OCI-LY3 (cell line): ENCODE measurements around the gene ZNF814.

Experiments used
- EZH2phosphoT487 ChIP-seq: fragments of 200-600 bp; shearing (Covaris generic); IDR thresholded peaks from 2 replicates; pipeline ENCODE4 v1.6.1; 2018; ENCODE audit warnings: antibody characterized with exemption, mixed run types, low read depth
- TF ChIP-seq, protein P1 (sequence below): fragments of 200-600, 300-600 bp; sonication (generic); IDR thresholded peaks from 2 replicates; pipeline ENCODE4 v1.5.1; 2014; ENCODE audit warnings: antibody characterized with exemption, low read length, low read depth

DNA sequence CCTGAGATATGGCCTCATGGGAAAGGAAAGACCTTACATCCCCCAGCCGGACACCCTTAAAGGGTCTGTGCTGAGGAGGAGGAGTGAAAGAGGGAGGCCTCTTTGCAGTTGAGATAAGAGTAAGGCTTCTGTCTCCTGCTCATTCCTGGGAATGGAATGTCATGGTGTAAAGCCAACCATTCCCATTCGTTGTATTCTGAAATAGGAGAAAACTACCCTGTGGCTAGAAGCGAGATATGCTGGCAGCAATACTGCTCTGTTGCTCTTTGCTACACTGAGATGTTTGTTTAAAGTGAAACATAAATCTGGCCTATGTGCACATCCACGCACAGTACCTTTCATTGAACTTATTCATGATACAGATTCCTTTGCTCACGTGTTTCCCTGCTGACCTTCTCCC is 59.5 kb downstream of the ZNF814 start:
- TF ChIP-seq, protein P1, sequence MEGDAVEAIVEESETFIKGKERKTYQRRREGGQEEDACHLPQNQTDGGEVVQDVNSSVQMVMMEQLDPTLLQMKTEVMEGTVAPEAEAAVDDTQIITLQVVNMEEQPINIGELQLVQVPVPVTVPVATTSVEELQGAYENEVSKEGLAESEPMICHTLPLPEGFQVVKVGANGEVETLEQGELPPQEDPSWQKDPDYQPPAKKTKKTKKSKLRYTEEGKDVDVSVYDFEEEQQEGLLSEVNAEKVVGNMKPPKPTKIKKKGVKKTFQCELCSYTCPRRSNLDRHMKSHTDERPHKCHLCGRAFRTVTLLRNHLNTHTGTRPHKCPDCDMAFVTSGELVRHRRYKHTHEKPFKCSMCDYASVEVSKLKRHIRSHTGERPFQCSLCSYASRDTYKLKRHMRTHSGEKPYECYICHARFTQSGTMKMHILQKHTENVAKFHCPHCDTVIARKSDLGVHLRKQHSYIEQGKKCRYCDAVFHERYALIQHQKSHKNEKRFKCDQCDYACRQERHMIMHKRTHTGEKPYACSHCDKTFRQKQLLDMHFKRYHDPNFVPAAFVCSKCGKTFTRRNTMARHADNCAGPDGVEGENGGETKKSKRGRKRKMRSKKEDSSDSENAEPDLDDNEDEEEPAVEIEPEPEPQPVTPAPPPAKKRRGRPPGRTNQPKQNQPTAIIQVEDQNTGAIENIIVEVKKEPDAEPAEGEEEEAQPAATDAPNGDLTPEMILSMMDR: no peak
- no peak for TF ChIP-seq EZH2phosphoT487
